Brain pericyte (primary cell): Measurements from ENCODE around the gene BLMH.

Source experiments
- DNase-seq: peaks from one replicate; pipeline ENCODE4 v3.0.0-alpha.2; 2012; ENCODE audit warnings: low read depth, low spot score

Gene BLMH

GRCh38 chr17:30291543-30292285, at the start of gene BLMH:
TSS of gene BLMH (minus strand) at chr17:30291944. CDS start at chr17:30291819, 125 bp downstream.
- DNase-seq, result no peak

- DNase-seq, result no peak
Observed at GRCh38 chr17:30340801-30341356, 49.1 kb upstream of the BLMH start.

GRCh38 chr17:30339086-30339485, 47.3 kb upstream of the BLMH start:
- no peak for DNase-seq

GRCh38 chr17:30337393-30337999, 45.8 kb upstream of the BLMH start:
- DNase-seq, result no peak

GRCh38 chr17:30336369-30337171, 44.8 kb upstream of the BLMH start:
- DNase-seq, result no peak

- DNase-seq, result no peak
Observed at GRCh38 chr17:30334421-30334820, 42.7 kb upstream of the BLMH start.

- no peak for DNase-seq
Observed at GRCh38 chr17:30333503-30334360, 42.0 kb upstream of the BLMH start, which contains the start of gene TMIGD1. TSS of gene TMIGD1 (minus strand) at chr17:30334057. CDS start at chr17:30332133, 1,924 bp downstream.

- no peak for DNase-seq
Observed at GRCh38 chr17:30332057-30332542, 40.4 kb upstream of the BLMH start.

GRCh38 chr17:30326809-30327208, 35.1 kb upstream of the BLMH start:
- DNase-seq, result no peak

GRCh38 chr17:30324723-30325122, 33.0 kb upstream of the BLMH start:
- DNase-seq, result no peak

GRCh38 chr17:30323895-30324319, 32.2 kb upstream of the BLMH start:
- no peak for DNase-seq

- DNase-seq, result no peak
Observed at GRCh38 chr17:30323262-30323894, 31.6 kb upstream of the BLMH start.

- no peak for DNase-seq
Observed at GRCh38 chr17:30321314-30321713, 29.6 kb upstream of the BLMH start.

- DNase-seq, result no peak
Observed at GRCh38 chr17:30318155-30318554, 26.4 kb upstream of the BLMH start.

GRCh38 chr17:30316736-30317135, 25.0 kb upstream of the BLMH start:
- DNase-seq, result no peak

- DNase-seq, result no peak
Observed at GRCh38 chr17:30315106-30315505, 23.4 kb upstream of the BLMH start.

GRCh38 chr17:30314474-30314873, 22.7 kb upstream of the BLMH start:
- no peak for DNase-seq

- DNase-seq, result no peak
Observed at GRCh38 chr17:30312226-30312625, 20.5 kb upstream of the BLMH start.

- DNase-seq, result no peak
Observed at GRCh38 chr17:30310562-30310961, 18.8 kb upstream of the BLMH start.

GRCh38 chr17:30309591-30309990, 17.8 kb upstream of the BLMH start:
- no peak for DNase-seq
